ENCODE data around the gene WDR18. TPM values are rescaled to one million over a fixed set of nuclear protein-coding genes. Genes with fewer than 3 reads are reported as not detected.

WDR18 gene
- total and polyA plus RNA-seq, 2 of the 8 experiments (the other 6 are each of a cell fraction or from before 2014, with no cell fraction given): 87.7 to 177 TPM

DNA sequence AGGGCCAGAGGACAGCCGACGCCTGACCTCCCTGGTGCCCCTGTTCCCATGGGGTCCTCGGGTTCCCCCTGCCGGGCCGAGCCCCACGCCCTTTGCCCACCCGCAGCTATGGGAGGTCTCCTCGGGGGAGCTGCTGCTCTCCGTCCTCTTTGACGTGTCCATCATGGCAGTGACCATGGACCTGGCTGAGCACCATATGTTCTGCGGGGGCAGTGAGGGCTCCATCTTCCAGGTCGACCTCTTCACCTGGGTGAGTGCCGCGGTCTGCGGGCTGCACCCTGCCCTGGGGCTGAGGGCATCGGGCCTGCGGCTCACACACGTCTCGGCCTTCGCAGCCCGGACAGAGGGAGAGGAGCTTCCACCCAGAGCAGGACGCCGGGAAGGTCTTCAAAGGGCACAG is 6.6 kb downstream of the WDR18 start:
- Histone ChIP-seq H3K9me3 (ENCODE audit: insufficient read depth in 2 of 2, low read depth in 1 of 2, low read length in 1 of 2) (no peaks in the 10 kb centered on the region), H4K91ac (replicated peaks; ENCODE audit: insufficient read length, low read length) (no peak overlapping the region), H2BK12ac (ENCODE audit: low read depth, low read length) (no peak overlapping the region), H2BK20ac (ENCODE audit: low read length) (no peak overlapping the region), H2AFZ (ENCODE audit: low read length) (no peak overlapping the region), H2BK15ac (ENCODE audit: low read length) (no peak overlapping the region), H3K18ac (ENCODE audit: extremely low read depth, low read length) (no peak overlapping the region), H3K79me2 (ENCODE audit: control insufficient read depth in 1 of 2, insufficient read depth in 2 of 2, low read length in 2 of 2) (0 out of 4 replicates have a peak, but pooled peaks cover 0 to 6% of the 10 kb centered on the region in 2 experiments), H2AK5ac (ENCODE audit: low read depth, low read length) (no peak overlapping the region), H3K4ac (replicated peaks; ENCODE audit: insufficient read length, low read depth, low read length) (no peak overlapping the region), H4K8ac (ENCODE audit: extremely low read depth, insufficient read depth, low read length) (no peak overlapping the region), H4K5ac (ENCODE audit: insufficient read length, low read depth, low read length) (no peak overlapping the region), H3K9ac (replicated peaks in 1 of 4; ENCODE audit: extremely low read depth in 1 of 4, low read depth in 3 of 4, low read length in 3 of 4) (no peak overlapping the region), H3K4me2 (ENCODE audit: insufficient read depth in 1 of 2, low read depth in 2 of 2, low read length in 2 of 2) (no peak overlapping the region), H3K27me3 (replicated peaks in 1 of 4; ENCODE audit: control insufficient read depth in 3 of 4, extremely low read depth in 1 of 4, insufficient read depth in 3 of 4, low read length in 3 of 4) (no peaks in the 10 kb centered on the region), H3K56ac (replicated peaks; ENCODE audit: insufficient read length, low read depth, low read length) (no peak overlapping the region), H3K4me3 (ENCODE audit: extremely low read depth in 1 of 4, insufficient read depth in 2 of 4, low read depth in 3 of 4, low read length in 4 of 4) (no peak overlapping the region), H2BK120ac (replicated peaks; ENCODE audit: low read depth, low read length) (no peak overlapping the region), H3K14ac (ENCODE audit: insufficient read length) (no peak overlapping the region), H4K20me1 (replicated peaks in 1 of 2; ENCODE audit: control insufficient read depth in 1 of 2, insufficient read depth in 2 of 2, low read length in 2 of 2) (peaks cover 9 to 23% of the 10 kb centered on the region in 2 experiments), H2BK5ac (ENCODE audit: low read depth, low read length) (no peak overlapping the region), H3K23ac (ENCODE audit: insufficient read length) (no peak overlapping the region), H3K4me1 (replicated peaks in 1 of 4; ENCODE audit: control insufficient read depth in 3 of 4, insufficient read depth in 4 of 4, low read length in 3 of 4) (peaks cover 0 to under 1% (median under 1%) of the 10 kb centered on the region in 4 experiments; a peak in 2 of 7 replicates), H3K23me2 (ENCODE audit: low read depth, low read length) (no peaks in the 10 kb centered on the region), H3K79me1 (ENCODE audit: low read depth, low read length) (peaks cover 2% of the 10 kb centered on the region; the same call in 1 of the 2 replicates), H3K36me3 (ENCODE audit: control insufficient read depth in 2 of 4, insufficient read depth in 4 of 4, low read length in 3 of 4) (peaks cover 7 to 39% (median 22%) of the 10 kb centered on the region in 4 experiments; a peak in 6 of 8 replicates), H3K27ac (ENCODE audit: low read depth, low read length) (no peak overlapping the region)
- POLR2A ChIA-PET (ENCODE audit: partially characterized antibody): interaction anchor here (0.9 to 1.5 kb wide), 6 partner anchors 9 to 278 kb away, joined by 3 to 9 read pairs (median 4); partner anchors contain the start of genes CIRBP and CNN2
- FAIRE-seq (no peak), DNase-seq (ENCODE audit: low read depth in 1 of 2, low spot score in 2 of 2) (no peak)
- CTCF ChIA-PET (ENCODE audit: partially characterized antibody): interaction anchor here (1.2 to 2.3 kb wide), 3 partner anchors 15 to 68 kb away, joined by 3 to 5 read pairs (median 5); no protein-coding TSS in a partner anchor
- WGBS, 2 experiments (ENCODE audit: extremely low coverage in 1 of 2, insufficient coverage in 1 of 2, insufficient read length in 1 of 2, insufficient replicate concordance in 2 of 2, low coverage in 1 of 2, low lambda C conversion rate in 2 of 2, missing lambda C conversion rate in 1 of 2): 96% methylated on average over 23 of the region's 23 CpGs; no CpG with 5 or more reads in 1 of the 2 experiments
- no peak for TF ChIP-seq CBX8 (IDR thresholded peaks at IDR 0.05; ENCODE audit: borderline replicate concordance, low read depth, low read length)
- no peak for TF ChIP-seq POLR2A (IDR thresholded peaks at IDR 0.05; ENCODE audit: control extremely low read depth in 1 of 2, low read depth in 2 of 2, low read length in 2 of 2)
- no peak for TF ChIP-seq CREB1 (IDR thresholded peaks at IDR 0.05)
- TF ChIP-seq POLR2AphosphoS5 (IDR thresholded peaks at IDR 0.05; ENCODE audit: low read depth, low read length): no peak
- no peak for TF ChIP-seq EP300 (IDR thresholded peaks at IDR 0.05; ENCODE audit: borderline replicate concordance in 1 of 2, low read depth in 2 of 2, low read length in 2 of 2)
- no peak for TF ChIP-seq JUN (IDR thresholded peaks at IDR 0.05; ENCODE audit: low read depth, low read length)
- TF ChIP-seq MAX (IDR thresholded peaks at IDR 0.05): no peak
- no peak for TF ChIP-seq TAF7 (optimal IDR thresholded peaks at IDR 0.05; ENCODE audit: borderline replicate concordance, low read depth, low read length)
- no peak for TF ChIP-seq ZNF274 (IDR thresholded peaks at IDR 0.05; ENCODE audit: borderline replicate concordance, extremely low read depth, low read length)
- no peak for TF ChIP-seq RFX5 (IDR thresholded peaks at IDR 0.05; ENCODE audit: borderline replicate concordance, low read depth, low read length)
- no peak for TF ChIP-seq NRF1 (IDR thresholded peaks at IDR 0.05; ENCODE audit: low read depth, low read length)
- TF ChIP-seq PHF8 (conservative IDR thresholded peaks at IDR 0.05; ENCODE audit: low read depth, low read length): no peak
- TF ChIP-seq MAFK (IDR thresholded peaks at IDR 0.05; ENCODE audit: low read depth, low read length): no peak
- TF ChIP-seq RNF2 (IDR thresholded peaks at IDR 0.05; ENCODE audit: borderline replicate concordance, low read depth, low read length, missing control alignments, poor library complexity, severe bottlenecking): no peak

Measured in H1 (cell line).